PC-9 (cell line): ENCODE results near the gene LIN54. TPM values are rescaled to one million over a fixed set of nuclear protein-coding genes. Genes with fewer than 3 reads are reported as not detected.

ENCODE experiments used
- BruUV-seq: library from RNA; stranded (reverse); fragments of 400-500 nt; replicated peaks from 2 replicates; lab custom pipeline; 2021; lab: Mats Ljungman, UMichigan
- CTCF ChIA-PET: fragments of 300-600 bp; sonication (Branson Sonifier 250); formaldehyde crosslinking; loops from one replicate; lab custom pipeline; 2022; ENCODE audit warnings: antibody characterized with exemption; lab: Charles Lee
- POLR2A ChIA-PET: fragments of 300-600 bp; sonication (Branson Sonifier 250); formaldehyde crosslinking; loops from one replicate; lab custom pipeline; 2022; ENCODE audit warnings: antibody characterized with exemption; ENCODE audit not compliant: unreplicated experiment; lab: Charles Lee
- DNase-seq, 2 experiments: peaks; one replicate each; pipeline versions ENCODE4 v3.0.0 to v3.0.0-alpha.2; 2015 to 2022; ENCODE audit warnings: mixed read lengths in 1 of 2
- H2AFZ ChIP-seq: fragments of 200-600 bp; sonication (generic); 2 replicates; pipeline ENCODE4 v1.8.1; 2017; ENCODE audit warnings: antibody characterized with exemption
- H3F3A ChIP-seq: fragments of 200-600 bp; sonication (generic); 2 replicates; pipeline ENCODE4 v1.8.1; 2017; ENCODE audit warnings: antibody characterized with exemption, mild to moderate bottlenecking, low read depth; ENCODE audit not compliant: insufficient read depth
- H3K27ac ChIP-seq: fragments of 200-600 bp; sonication (generic); 2 replicates; pipeline ENCODE4 v1.6.1; 2016; ENCODE audit warnings: mixed run types
- H3K27me3 ChIP-seq: fragments of 200-600 bp; sonication (generic); 2 replicates; pipeline ENCODE4 v1.6.1; 2016; ENCODE audit warnings: low read depth, mixed run types; ENCODE audit not compliant: insufficient read depth
- H3K36me3 ChIP-seq: fragments of 200-600 bp; sonication (generic); 2 replicates; pipeline ENCODE4 v1.6.1; 2016; ENCODE audit warnings: low read depth, mixed run types
- H3K4me1 ChIP-seq: fragments of 200-600 bp; sonication (generic); replicated peaks from 2 replicates; pipeline ENCODE4 v1.6.1; 2016; ENCODE audit warnings: mixed run types; ENCODE audit not compliant: insufficient read depth
- H3K4me2 ChIP-seq: fragments of 200-600 bp; sonication (generic); 2 replicates; pipeline ENCODE4 v1.6.1; 2017; ENCODE audit warnings: mixed run types
- H3K4me3 ChIP-seq: fragments of 200-600 bp; sonication (generic); 2 replicates; pipeline ENCODE4 v1.6.1; 2016; ENCODE audit warnings: mixed run types
- H3K79me2 ChIP-seq: fragments of 200-600 bp; sonication (generic); 2 replicates; pipeline ENCODE4 v1.6.1; 2017; ENCODE audit warnings: low read depth, mixed run types
- H3K9me2 ChIP-seq: fragments of 200-600 bp; sonication (generic); 2 replicates; pipeline ENCODE4 v1.8.1; 2017; ENCODE audit warnings: mild to moderate bottlenecking; ENCODE audit not compliant: insufficient read depth
- H3K9me3 ChIP-seq: fragments of 200-600 bp; sonication (generic); 2 replicates; pipeline ENCODE4 v1.8.1; 2016; ENCODE audit warnings: low read depth; ENCODE audit not compliant: insufficient read depth
- H4K20me1 ChIP-seq: fragments of 200-600 bp; sonication (generic); 2 replicates; pipeline ENCODE4 v1.8.1; 2017; ENCODE audit not compliant: insufficient read depth
- EZH2 ChIP-seq: fragments of 200-600 bp; sonication (generic); IDR thresholded peaks from 2 replicates; pipeline ENCODE4 v1.8.0; 2017; ENCODE audit warnings: antibody characterized with exemption, low read depth
- intact Hi-C: fragments of 100-400 bp; cut with micrococcal nuclease; formaldehyde crosslinking; loops from one replicate; pipeline ENCODE4 v1.10.0; 2022; ENCODE audit not compliant: unreplicated experiment
- total RNA-seq: library from RNA; stranded (reverse); gene quantifications from 2 replicates; pipeline ENCODE4 v1.2.3, GENCODE V29; 2021
- TF ChIP-seq, protein P1 (sequence below): fragments of 200-600 bp; sonication (generic); conservative IDR thresholded peaks from 2 replicates; pipeline ENCODE4 v1.6.1; 2017; ENCODE audit warnings: mixed run types, antibody characterized with exemption, mild to moderate bottlenecking, moderate library complexity

LIN54 gene
- total RNA-seq, 1 experiment from 2014 or later, result 13.1 TPM

DNA sequence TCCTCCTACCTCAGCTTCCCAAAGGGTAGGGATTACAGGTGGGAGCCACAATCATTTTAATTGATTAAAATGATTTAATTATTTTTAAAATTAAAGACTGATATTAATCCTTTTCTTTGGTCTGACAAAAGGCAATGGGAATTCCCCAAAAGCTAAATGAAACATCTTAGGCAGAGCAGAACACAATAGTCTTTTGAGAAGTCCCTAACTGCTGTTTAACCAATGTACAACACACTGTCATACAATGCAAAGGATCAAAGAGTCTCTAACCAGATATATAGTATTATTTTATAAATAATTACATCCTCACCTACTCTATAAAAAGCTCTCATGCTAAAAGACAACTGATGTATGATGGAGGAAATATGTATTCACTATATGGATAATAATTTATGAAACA is 63.1 kb downstream of the LIN54 start:
- Histone ChIP-seq H3K4me1 (no peaks in the 10 kb centered on the region), H3K27ac (no peak overlapping the region), H2AFZ (no peak overlapping the region), H3K79me2 (no peaks in the 10 kb centered on the region), H3F3A (no peaks in the 10 kb centered on the region), H3K9me2 (no peaks in the 10 kb centered on the region), H3K36me3 (no peaks in the 10 kb centered on the region), H3K4me3 (no peak overlapping the region), H3K9me3 (no peaks in the 10 kb centered on the region), H3K27me3 (no peaks in the 10 kb centered on the region), H4K20me1 (no peaks in the 10 kb centered on the region), H3K4me2 (no peak overlapping the region)
- ChIA-PET POLR2A (no interaction called here), CTCF (no interaction called here)
- no peak for DNase-seq
- intact Hi-C loops, result no loop called here
- no peak for TF ChIP-seq EZH2
- TF ChIP-seq, protein P1, sequence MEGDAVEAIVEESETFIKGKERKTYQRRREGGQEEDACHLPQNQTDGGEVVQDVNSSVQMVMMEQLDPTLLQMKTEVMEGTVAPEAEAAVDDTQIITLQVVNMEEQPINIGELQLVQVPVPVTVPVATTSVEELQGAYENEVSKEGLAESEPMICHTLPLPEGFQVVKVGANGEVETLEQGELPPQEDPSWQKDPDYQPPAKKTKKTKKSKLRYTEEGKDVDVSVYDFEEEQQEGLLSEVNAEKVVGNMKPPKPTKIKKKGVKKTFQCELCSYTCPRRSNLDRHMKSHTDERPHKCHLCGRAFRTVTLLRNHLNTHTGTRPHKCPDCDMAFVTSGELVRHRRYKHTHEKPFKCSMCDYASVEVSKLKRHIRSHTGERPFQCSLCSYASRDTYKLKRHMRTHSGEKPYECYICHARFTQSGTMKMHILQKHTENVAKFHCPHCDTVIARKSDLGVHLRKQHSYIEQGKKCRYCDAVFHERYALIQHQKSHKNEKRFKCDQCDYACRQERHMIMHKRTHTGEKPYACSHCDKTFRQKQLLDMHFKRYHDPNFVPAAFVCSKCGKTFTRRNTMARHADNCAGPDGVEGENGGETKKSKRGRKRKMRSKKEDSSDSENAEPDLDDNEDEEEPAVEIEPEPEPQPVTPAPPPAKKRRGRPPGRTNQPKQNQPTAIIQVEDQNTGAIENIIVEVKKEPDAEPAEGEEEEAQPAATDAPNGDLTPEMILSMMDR, result no peak
- no TSS peak for BruUV-seq

DNA sequence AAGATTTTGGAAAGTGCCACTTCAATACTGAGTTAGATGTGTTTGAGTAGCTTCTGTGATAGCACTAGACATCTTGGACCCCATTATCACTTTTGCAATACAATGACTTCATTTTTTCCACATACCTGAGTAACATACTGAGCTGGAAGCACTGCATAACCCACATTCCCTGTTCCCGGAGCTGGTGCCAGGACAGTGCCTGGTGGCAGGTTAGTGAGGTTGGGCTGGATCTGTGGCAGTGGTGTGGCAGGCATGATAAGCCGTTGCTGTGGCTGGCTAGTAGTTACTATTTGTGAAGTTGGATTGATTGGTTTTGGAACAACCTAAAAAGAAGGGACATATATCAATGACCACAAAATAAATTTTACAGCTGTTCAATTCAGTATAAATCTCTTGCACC is 71.2 kb downstream of the LIN54 start:
- POLR2A ChIA-PET, result no interaction called here
- no TSS peak for BruUV-seq
- H3K4me2 ChIP-seq, result no peak overlapping the region
- CTCF ChIA-PET, result no interaction called here
- no peak overlapping the region for H3K4me3 ChIP-seq
- H3K27me3 ChIP-seq, result no peaks in the 10 kb centered on the region
- no peaks in the 10 kb centered on the region for H4K20me1 ChIP-seq
- H3K79me2 ChIP-seq, result no peaks in the 10 kb centered on the region
- no peak for DNase-seq
- no peak overlapping the region for H2AFZ ChIP-seq
- no peaks in the 10 kb centered on the region for H3K9me2 ChIP-seq
- H3F3A ChIP-seq, result no peaks in the 10 kb centered on the region
- no peaks in the 10 kb centered on the region for H3K4me1 ChIP-seq
- no peak overlapping the region for H3K27ac ChIP-seq
- no peak for TF ChIP-seq EZH2
- TF ChIP-seq, protein P1, result no peak
- no peaks in the 10 kb centered on the region for H3K9me3 ChIP-seq
- no peaks in the 10 kb centered on the region for H3K36me3 ChIP-seq
- intact Hi-C loops, result no loop called here

DNA sequence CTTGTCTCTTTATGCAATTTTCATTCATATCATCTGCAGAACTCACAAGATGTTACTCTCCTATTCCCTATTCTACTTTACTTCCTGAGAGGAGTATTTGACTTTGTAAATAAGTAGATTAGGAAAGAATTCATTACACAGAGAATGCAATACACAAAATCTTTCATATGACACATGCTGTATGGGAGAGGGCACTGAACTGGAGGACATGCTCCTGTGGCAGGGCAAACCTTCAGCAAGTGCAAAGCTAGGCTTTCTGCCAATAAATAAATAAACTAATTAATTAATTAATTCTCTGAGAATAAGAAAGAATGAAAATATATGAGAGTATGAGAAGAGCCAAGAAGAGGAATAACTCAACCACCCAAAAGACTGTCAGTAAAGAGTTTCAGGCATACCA is 76.2 kb downstream of the LIN54 start:
- POLR2A ChIA-PET, result no interaction called here
- H3K36me3 ChIP-seq, result no peaks in the 10 kb centered on the region

More for the DNA sequence above, 76.2 kb downstream of the LIN54 start:
- Histone ChIP-seq H3K79me2 (no peaks in the 10 kb centered on the region), H4K20me1 (no peaks in the 10 kb centered on the region), H3K27ac (no peak overlapping the region), H3K9me2 (no peaks in the 10 kb centered on the region), H2AFZ (no peak overlapping the region), H3K9me3 (no peaks in the 10 kb centered on the region), H3F3A (no peaks in the 10 kb centered on the region), H3K4me3 (no peak overlapping the region), H3K4me1 (no peaks in the 10 kb centered on the region), H3K27me3 (no peaks in the 10 kb centered on the region), H3K4me2 (no peak overlapping the region)
- BruUV-seq, result no TSS peak
- no peak for DNase-seq
- TF ChIP-seq EZH2, result no peak
- TF ChIP-seq, protein P1, result no peak
- CTCF ChIA-PET, result no interaction called here
- intact Hi-C loops, result no loop called here
